K562 (cell line): ENCODE data around the gene SLC16A4. TPM values are rescaled to one million over a fixed set of nuclear protein-coding genes. Genes with fewer than 3 reads are reported as not detected.

Experiments
- AFF1 ChIP-seq, 2 experiments: fragments of 450-650 bp; IDR thresholded peaks; 2 replicates each; pipeline ENCODE4 v1.6.1; 2018; ENCODE audit warnings: mild to moderate bottlenecking in 2 of 2, low read depth in 1 of 2; ENCODE audit not compliant: partially characterized antibody in 2 of 2
- ARID1B ChIP-seq: fragments of 450-650 bp; IDR thresholded peaks from 2 replicates; pipeline ENCODE4 v1.6.1; 2016; ENCODE audit warnings: antibody characterized with exemption, mild to moderate bottlenecking, inconsistent platforms
- CXXC5 ChIP-seq: fragments of 250-450 bp; sonication (Bioruptor Pico); IDR thresholded peaks from 2 replicates; pipeline ENCODE4 v1.8.0; 2022; ENCODE audit warnings: inconsistent platforms, mild to moderate bottlenecking, moderate library complexity
- GATAD2A ChIP-seq: fragments of 450-650 bp; IDR thresholded peaks from 2 replicates; pipeline ENCODE4 v1.6.1; 2017
- HDAC1 ChIP-seq, 2 experiments: fragments of 450-650 bp; IDR thresholded peaks; 2 replicates each; pipeline ENCODE4 v1.6.1; 2016 to 2017; ENCODE audit warnings: inconsistent platforms in 1 of 2, mild to moderate bottlenecking in 1 of 2, moderate library complexity in 1 of 2
- NFYB ChIP-seq: IDR thresholded peaks from 2 replicates; pipeline ENCODE4 v1.6.1; 2011; ENCODE audit warnings: mild to moderate bottlenecking, moderate library complexity; ENCODE audit not compliant: insufficient read length; ENCODE audit errors: extremely low read depth
- NR1H2 ChIP-seq: sonication (generic); formaldehyde crosslinking; IDR thresholded peaks from 2 replicates; pipeline ENCODE4 v1.4.0; 2020; ENCODE audit warnings: mild to moderate bottlenecking, missing genetic modification reagents
- NR3C1 ChIP-seq: sonication (generic); formaldehyde crosslinking; IDR thresholded peaks from 2 replicates; pipeline ENCODE4 v1.8.1; 2022; ENCODE audit warnings: missing genetic modification reagents
- PTTG1 ChIP-seq: fragments of 450-650 bp; IDR thresholded peaks from 2 replicates; pipeline ENCODE4 v1.6.1; 2016; ENCODE audit warnings: low read depth, mild to moderate bottlenecking, missing genetic modification characterization, missing compliant biosample characterization
- PURB ChIP-seq: sonication (generic); formaldehyde crosslinking; IDR thresholded peaks from 2 replicates; pipeline ENCODE4 v1.9.0; 2021; ENCODE audit warnings: low read depth, mild to moderate bottlenecking, missing genetic modification reagents
- RBM25 ChIP-seq: fragments of 200-400 bp; formaldehyde crosslinking; IDR thresholded peaks from 2 replicates; pipeline ENCODE4 v1.6.1; 2018; ENCODE audit warnings: low read length, low read depth, moderate library complexity; ENCODE audit not compliant: severe bottlenecking
- ZC3H4 ChIP-seq: sonication (generic); formaldehyde crosslinking; IDR thresholded peaks from 2 replicates; pipeline ENCODE4 v1.9.0; 2021; ENCODE audit warnings: missing genetic modification reagents, borderline replicate concordance
- ZNF175 ChIP-seq: fragments of 200-800 bp; sonication (Bioruptor generic); IDR thresholded peaks from 2 replicates; pipeline ENCODE4 v1.6.1; 2016; ENCODE audit warnings: low read depth, mild to moderate bottlenecking, missing genetic modification characterization, missing compliant biosample characterization
- ZNF217 ChIP-seq: sonication (generic); formaldehyde crosslinking; IDR thresholded peaks from 2 replicates; pipeline ENCODE4 v1.8.0; 2022; ENCODE audit warnings: mild to moderate bottlenecking, missing genetic modification reagents
- ZNF584 ChIP-seq: fragments of 200-800 bp; sonication (Bioruptor generic); IDR thresholded peaks from 2 replicates; pipeline ENCODE4 v1.6.1; 2016; ENCODE audit warnings: low read depth, mild to moderate bottlenecking, missing genetic modification characterization, missing compliant biosample characterization
- ZNF696 ChIP-seq: fragments of 250-450 bp; sonication (Bioruptor Pico); conservative IDR thresholded peaks from 2 replicates; pipeline ENCODE4 v1.4.0; 2020; ENCODE audit warnings: mild to moderate bottlenecking, moderate library complexity
- polyA plus RNA-seq, 8 experiments: library from polyadenylated mRNA; depleted of rRNA in 4 of 8; stranded (reverse) in 5 of 8; unstranded in 3 of 8; fragments of >200 nt; fragmentation: Nextera tagmentation in 2 of 8; fragmentation: Illumina TruSeq in 1 of 8; extraction: Ambion mirVana in 2 of 8; extraction: Trizol in 1 of 8; gene quantifications; 2 replicates each; pipeline versions ENCODE4 v1.2.1 to v1.2.3, GENCODE V29; 2011 to 2014; ENCODE audit warnings: inconsistent platforms in 1 of 8, missing spikeins in 1 of 8
- total RNA-seq, 7 experiments: library from RNA; depleted of rRNA in 6 of 7; stranded (reverse); fragments of >200 nt in 6 of 7; fragmentation: Illumina TruSeq in 2 of 7; extraction: Trizol in 2 of 7; gene quantifications; 2 replicates each; pipeline versions ENCODE4 v1.2.1 to v1.2.3, GENCODE V29; 2011 to 2021; ENCODE audit warnings: low replicate concordance in 1 of 7
- TF ChIP-seq, protein P1 (sequence below): fragments of 150-350 bp; IDR thresholded peaks from 2 replicates; pipeline ENCODE4 v1.6.1; 2014; ENCODE audit warnings: low read depth, mild to moderate bottlenecking, low read length, borderline replicate concordance
- TF ChIP-seq, protein P2 (sequence below): fragments of 450-650 bp; formaldehyde crosslinking; IDR thresholded peaks from 2 replicates; pipeline ENCODE4 v1.4.0; 2020; ENCODE audit warnings: mild to moderate bottlenecking, mixed read lengths
- TF ChIP-seq, protein P3 (sequence below): fragments of 250-450 bp; sonication (Bioruptor Pico); IDR thresholded peaks from 2 replicates; pipeline ENCODE4 v1.9.0; 2021; ENCODE audit warnings: mild to moderate bottlenecking

The SLC16A4 gene
- total and polyA plus RNA-seq, 9 of the 15 experiments (the other 6 are each of a cell fraction or from before 2014, with no cell fraction given), result 0.04 to 0.31 (median 0.18) TPM; not detected in 1

- TF ChIP-seq HDAC1 (IDR thresholded peaks at IDR 0.05) (peak in 1 of 2 experiments; percentile 90; a peak in 2 of 4 replicates), AFF1 (IDR thresholded peaks at IDR 0.05; ENCODE audit: low read depth in 1 of 2, partially characterized antibody in 2 of 2) (peak in 1 of 2 experiments; percentile 29), ZC3H4 (CRISPR knock-in tag) (0 out of 2 replicates have a peak, but pooled peaks have one; percentile 14), PURB (CRISPR knock-in tag) (no peak), ZNF175 (CRISPR knock-in tag) (peak; percentile 85; the same call in 1 of the 2 replicates), ZNF696 (no peak), ZNF217 (CRISPR knock-in tag) (no peak), RBM25 (no peak), ZNF584 (peak; percentile 91; the same call in 1 of the 2 replicates), NFYB (no peak), ARID1B (peak; percentile 55), CXXC5 (CRISPR knock-in tag) (peak; percentile 98), PTTG1 (tag) (no peak), NR3C1 (CRISPR knock-in tag) (peak; percentile 92), NR1H2 (CRISPR knock-in tag) (no peak), GATAD2A (peak; percentile 40; the same call in 1 of the 2 replicates)
- TF ChIP-seq, protein P1, sequence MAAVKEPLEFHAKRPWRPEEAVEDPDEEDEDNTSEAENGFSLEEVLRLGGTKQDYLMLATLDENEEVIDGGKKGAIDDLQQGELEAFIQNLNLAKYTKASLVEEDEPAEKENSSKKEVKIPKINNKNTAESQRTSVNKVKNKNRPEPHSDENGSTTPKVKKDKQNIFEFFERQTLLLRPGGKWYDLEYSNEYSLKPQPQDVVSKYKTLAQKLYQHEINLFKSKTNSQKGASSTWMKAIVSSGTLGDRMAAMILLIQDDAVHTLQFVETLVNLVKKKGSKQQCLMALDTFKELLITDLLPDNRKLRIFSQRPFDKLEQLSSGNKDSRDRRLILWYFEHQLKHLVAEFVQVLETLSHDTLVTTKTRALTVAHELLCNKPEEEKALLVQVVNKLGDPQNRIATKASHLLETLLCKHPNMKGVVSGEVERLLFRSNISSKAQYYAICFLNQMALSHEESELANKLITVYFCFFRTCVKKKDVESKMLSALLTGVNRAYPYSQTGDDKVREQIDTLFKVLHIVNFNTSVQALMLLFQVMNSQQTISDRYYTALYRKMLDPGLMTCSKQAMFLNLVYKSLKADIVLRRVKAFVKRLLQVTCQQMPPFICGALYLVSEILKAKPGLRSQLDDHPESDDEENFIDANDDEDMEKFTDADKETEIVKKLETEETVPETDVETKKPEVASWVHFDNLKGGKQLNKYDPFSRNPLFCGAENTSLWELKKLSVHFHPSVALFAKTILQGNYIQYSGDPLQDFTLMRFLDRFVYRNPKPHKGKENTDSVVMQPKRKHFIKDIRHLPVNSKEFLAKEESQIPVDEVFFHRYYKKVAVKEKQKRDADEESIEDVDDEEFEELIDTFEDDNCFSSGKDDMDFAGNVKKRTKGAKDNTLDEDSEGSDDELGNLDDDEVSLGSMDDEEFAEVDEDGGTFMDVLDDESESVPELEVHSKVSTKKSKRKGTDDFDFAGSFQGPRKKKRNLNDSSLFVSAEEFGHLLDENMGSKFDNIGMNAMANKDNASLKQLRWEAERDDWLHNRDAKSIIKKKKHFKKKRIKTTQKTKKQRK, result no peak
- TF ChIP-seq, protein P2, sequence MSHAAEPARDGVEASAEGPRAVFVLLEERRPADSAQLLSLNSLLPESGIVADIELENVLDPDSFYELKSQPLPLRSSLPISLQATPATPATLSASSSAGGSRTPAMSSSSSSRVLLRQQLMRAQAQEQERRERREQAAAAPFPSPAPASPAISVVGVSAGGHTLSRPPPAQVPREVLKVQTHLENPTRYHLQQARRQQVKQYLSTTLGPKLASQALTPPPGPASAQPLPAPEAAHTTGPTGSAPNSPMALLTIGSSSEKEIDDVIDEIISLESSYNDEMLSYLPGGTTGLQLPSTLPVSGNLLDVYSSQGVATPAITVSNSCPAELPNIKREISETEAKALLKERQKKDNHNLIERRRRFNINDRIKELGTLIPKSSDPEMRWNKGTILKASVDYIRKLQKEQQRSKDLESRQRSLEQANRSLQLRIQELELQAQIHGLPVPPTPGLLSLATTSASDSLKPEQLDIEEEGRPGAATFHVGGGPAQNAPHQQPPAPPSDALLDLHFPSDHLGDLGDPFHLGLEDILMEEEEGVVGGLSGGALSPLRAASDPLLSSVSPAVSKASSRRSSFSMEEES, result no peak
- TF ChIP-seq, protein P3, sequence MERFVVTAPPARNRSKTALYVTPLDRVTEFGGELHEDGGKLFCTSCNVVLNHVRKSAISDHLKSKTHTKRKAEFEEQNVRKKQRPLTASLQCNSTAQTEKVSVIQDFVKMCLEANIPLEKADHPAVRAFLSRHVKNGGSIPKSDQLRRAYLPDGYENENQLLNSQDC (CRISPR knock-in tag), result peak; percentile 7; the same call in 1 of the 2 replicates
Measured at GRCh38 chr1:110338309-110338885, 52.4 kb downstream of the SLC16A4 start (continued).
